Peyer's patch (tissue), 4 donors: ENCODE results near the gene PELI3.

Experiments
- CTCF ChIP-seq, 6 experiments: fragments of 450-650 bp in 4 of 6; fragments of 200-600 bp in 2 of 6; sonication (generic) in 1 of 6; IDR thresholded peaks; one replicate each; pipeline ENCODE4 v1.5.1; 2017 to 2019; ENCODE audit warnings: antibody characterized with exemption in 6 of 6, mild to moderate bottlenecking in 3 of 6, moderate library complexity in 1 of 6
- POLR2A ChIP-seq, 2 donors: fragments of 450-650 bp; IDR thresholded peaks; one replicate each; pipeline ENCODE4 v1.5.1; 2017; ENCODE audit warnings: antibody characterized with exemption in 2 of 2, mild to moderate bottlenecking in 2 of 2, moderate library complexity in 2 of 2

GRCh38 chr11:66419825-66420224 lies 46.9 kb upstream of the PELI3 start:
- no peak for TF ChIP-seq POLR2A (IDR thresholded peaks at IDR 0.05)
- no peak for TF ChIP-seq CTCF (IDR thresholded peaks at IDR 0.05)
